Esophagus mucosa (tissue), 1 donor: ENCODE measurements around the gene PCDHB4. TPM values are rescaled to one million over a fixed set of nuclear protein-coding genes. Genes with fewer than 3 reads are reported as not detected.
"Not testable (repeated sequence)": the region's sequence is repeated elsewhere in the genome, so short reads cannot be mapped to it uniquely, and the experiment has no call there.

Source experiments
- ATAC-seq: fragments of 200-7000 bp; cut with Tn5 transposase; one replicate; pipeline ENCODE4 v1.9.1; 2020
- total RNA-seq: library from RNA; stranded (reverse); gene quantifications from one replicate; pipeline ENCODE4 v1.2.4, GENCODE V29; 2023
- donor health status: DM: yes; HTN: yes; CAD: no.

PCDHB4 gene
- total RNA-seq, 1 donor from 2014 or later, result 0.52 TPM

- ATAC-seq, result no peak
Measured at GRCh38 chr5:141150224-141150992, 28.8 kb downstream of the PCDHB4 start.

GRCh38 chr5:141150993-141151325, 29.3 kb downstream of the PCDHB4 start:
- no peak for ATAC-seq

- ATAC-seq, result not testable (repeated sequence)
Measured at GRCh38 chr5:141151632-141152031, 30.0 kb downstream of the PCDHB4 start.

- not testable (repeated sequence) for ATAC-seq
Measured at GRCh38 chr5:141152096-141152495, 30.5 kb downstream of the PCDHB4 start.

- ATAC-seq, result no peak
Measured at GRCh38 chr5:141155540-141156374, 34.1 kb downstream of the PCDHB4 start.

- ATAC-seq, result not testable (repeated sequence)
Measured at GRCh38 chr5:141157356-141157755, 35.7 kb downstream of the PCDHB4 start.

GRCh38 chr5:141157901-141158300, 36.3 kb downstream of the PCDHB4 start:
- not testable (repeated sequence) for ATAC-seq

- no peak for ATAC-seq
Measured at GRCh38 chr5:141172381-141173204, 51.0 kb downstream of the PCDHB4 start, which contains the start of gene PCDHB7. Gene PCDHB7, plus strand, starts transcription at chr5:141172644. Its CDS starts 192 bp downstream, at chr5:141172836.

GRCh38 chr5:141174291-141175104, 52.9 kb downstream of the PCDHB4 start:
- not testable (repeated sequence) for ATAC-seq

Other genes starting within 250 kb of the PCDHB4 start
- not detected for gene PCDHA12, start 246.5 kb upstream of the PCDHB4 start, total RNA-seq
- gene PCDHA13, start 239.7 kb upstream of the PCDHB4 start, total RNA-seq, result not detected
- 0.04 TPM for gene PCDHAC1, start 195.5 kb upstream of the PCDHB4 start, total RNA-seq
- gene PCDHAC2, start 155.3 kb upstream of the PCDHB4 start, total RNA-seq, result 0.24 TPM
- not detected for gene PCDHB1, start 70.4 kb upstream of the PCDHB4 start, total RNA-seq
- gene PCDHB2, start 27.2 kb upstream of the PCDHB4 start, total RNA-seq, result 2.2 TPM
- gene PCDHB3, start 21.3 kb upstream of the PCDHB4 start, total RNA-seq, result 0.52 TPM
- 0.40 TPM for gene PCDHB5, start 13.4 kb downstream of the PCDHB4 start, total RNA-seq
- gene PCDHB6, start 28.2 kb downstream of the PCDHB4 start, total RNA-seq, result 0.16 TPM
- gene PCDHB7, start 50.8 kb downstream of the PCDHB4 start, total RNA-seq, result 0.20 TPM
- 0.40 TPM for gene PCDHB8, start 56.0 kb downstream of the PCDHB4 start, total RNA-seq
- gene PCDHB16, start 60.6 kb downstream of the PCDHB4 start, total RNA-seq, result 0.48 TPM
- 0.48 TPM for gene PCDHB9, start 65.3 kb downstream of the PCDHB4 start, total RNA-seq
- gene PCDHB10, start 70.5 kb downstream of the PCDHB4 start, total RNA-seq, result 0.80 TPM
- 0.44 TPM for gene PCDHB11, start 77.8 kb downstream of the PCDHB4 start, total RNA-seq
- gene PCDHB12, start 86.9 kb downstream of the PCDHB4 start, total RNA-seq, result 0.72 TPM
- gene PCDHB13, start 92.1 kb downstream of the PCDHB4 start, total RNA-seq, result 3.4 TPM
- gene PCDHB14, start 101.5 kb downstream of the PCDHB4 start, total RNA-seq, result 2.0 TPM
- gene PCDHB15, start 123.6 kb downstream of the PCDHB4 start, total RNA-seq, result 0.44 TPM
- 0.24 TPM for gene SLC25A2, start 182.2 kb downstream of the PCDHB4 start, total RNA-seq
- gene TAF7, start 199.0 kb downstream of the PCDHB4 start, total RNA-seq, result 35.1 TPM
- 0.40 TPM for gene PCDHGA1, start 208.7 kb downstream of the PCDHB4 start, total RNA-seq
- gene PCDHGA2, start 216.9 kb downstream of the PCDHB4 start, total RNA-seq, result 0.68 TPM
- gene PCDHGA3, start 222.0 kb downstream of the PCDHB4 start, total RNA-seq, result 0.76 TPM
- gene PCDHGB1, start 228.3 kb downstream of the PCDHB4 start, total RNA-seq, result 0.92 TPM
- gene PCDHGA4, start 233.2 kb downstream of the PCDHB4 start, total RNA-seq, result 0.48 TPM
- gene PCDHGB2, start 238.2 kb downstream of the PCDHB4 start, total RNA-seq, result 1.2 TPM
- 0.72 TPM for gene PCDHGA5, start 242.3 kb downstream of the PCDHB4 start, total RNA-seq
- 0.76 TPM for gene PCDHGB3, start 248.4 kb downstream of the PCDHB4 start, total RNA-seq